ENCODE measurements around the gene KRTAP10-6.

Gene KRTAP10-6

GRCh38 chr21:44569861-44570517 is 22.3 kb downstream of the KRTAP10-6 start:
- in situ Hi-C loops (cut with HindIII; ENCODE audit: low sequenced_read_pairs) = no loop called here
- no peak for TF ChIP-seq CTCF (IDR thresholded peaks at IDR 0.05; ENCODE audit: low read depth, low read length)

DNA sequence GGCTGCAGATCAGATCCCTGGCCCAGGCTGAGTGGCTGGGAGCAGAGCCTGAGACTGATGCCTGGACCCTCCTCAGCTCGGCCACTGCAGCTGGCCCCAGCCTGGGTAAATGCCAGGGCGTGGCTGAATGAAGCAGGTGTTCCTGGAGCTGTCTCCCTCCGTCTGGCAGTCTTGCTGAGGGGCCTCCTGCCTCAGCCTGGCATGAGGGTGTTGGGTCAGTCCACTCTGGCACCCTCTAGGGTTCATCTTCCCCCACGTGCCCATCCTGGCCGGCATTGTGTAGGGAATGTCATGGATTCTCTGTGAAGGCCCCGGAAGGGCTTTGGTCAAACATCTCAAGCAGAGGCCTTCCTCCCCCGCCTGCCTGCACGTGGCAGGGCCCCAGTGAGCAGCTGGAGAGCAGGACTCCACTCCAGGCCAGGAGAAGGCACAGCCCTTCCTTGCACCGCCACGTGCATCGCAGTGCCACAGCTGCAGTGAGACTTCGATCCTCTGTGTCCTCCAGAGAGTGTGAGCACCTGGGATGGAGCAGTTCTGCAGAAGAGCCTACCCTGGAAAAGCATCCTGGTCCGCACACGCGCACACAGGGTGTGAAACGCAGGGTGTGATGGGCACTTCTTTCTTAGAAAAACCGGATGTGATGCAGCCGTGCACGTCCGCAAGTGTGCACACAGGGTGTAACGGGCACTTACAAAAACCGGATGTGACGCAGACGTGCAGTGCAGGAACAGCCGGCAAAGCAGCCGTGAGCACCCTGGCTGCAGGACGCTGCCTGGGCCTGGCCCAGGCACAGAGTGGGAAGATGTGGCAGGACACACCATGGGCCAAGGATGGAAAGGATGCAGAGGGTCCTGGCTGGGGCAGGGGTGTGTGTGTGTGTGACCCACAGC is 23.4 kb downstream of the KRTAP10-6 start:
- DNase-seq (ENCODE audit: low read depth, low spot score) = no peak
- in situ Hi-C loops (cut with HindIII; ENCODE audit: low sequenced_read_pairs) = no loop called here
- no peak for TF ChIP-seq CTCF (IDR thresholded peaks at IDR 0.05; ENCODE audit: low read depth, low read length)

More at GRCh38 chr21:44569861-44570517, 22.3 kb downstream of the KRTAP10-6 start:
- DNase-seq (ENCODE audit: low read depth, low spot score) = no peak
- no peak overlapping the region for H3K4me3 ChIP-seq (ENCODE audit: low read depth, low read length)

DNA sequence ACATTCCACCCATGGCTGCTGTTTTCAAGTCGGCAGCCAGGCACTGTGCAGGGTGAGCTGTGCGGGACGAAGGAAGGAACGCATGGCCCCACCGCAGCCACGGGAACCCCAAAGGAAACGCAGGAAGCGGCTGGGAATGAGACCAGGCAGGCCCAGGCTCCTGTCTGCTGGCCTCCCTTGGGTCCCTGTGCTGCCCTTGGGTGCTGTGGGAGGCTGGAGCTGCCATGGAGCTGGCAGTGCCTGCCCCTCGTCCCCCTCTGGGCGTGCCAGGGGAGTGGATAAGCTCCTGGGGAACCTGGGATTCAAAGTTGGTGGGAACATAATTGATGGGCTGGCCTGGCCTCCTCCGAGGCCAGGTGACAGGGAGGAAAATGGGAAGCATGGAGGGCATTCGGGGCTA is 24.0 kb downstream of the KRTAP10-6 start:
- TF ChIP-seq CTCF (IDR thresholded peaks at IDR 0.05; ENCODE audit: low read depth, low read length) = no peak
- no peak overlapping the region for H3K4me3 ChIP-seq (ENCODE audit: low read depth, low read length)
- in situ Hi-C loops (cut with HindIII; ENCODE audit: low sequenced_read_pairs) = no loop called here
- no peak for DNase-seq (ENCODE audit: low read depth, low spot score)

More for the DNA sequence above, 23.4 kb downstream of the KRTAP10-6 start:
- no peak overlapping the region for H3K4me3 ChIP-seq (ENCODE audit: low read depth, low read length)

- in situ Hi-C loops (cut with HindIII; ENCODE audit: low sequenced_read_pairs) = no loop called here
- TF ChIP-seq CTCF (IDR thresholded peaks at IDR 0.05; ENCODE audit: low read depth, low read length) = no peak
- DNase-seq (ENCODE audit: low read depth, low spot score) = no peak
- no peak overlapping the region for H3K4me3 ChIP-seq (ENCODE audit: low read depth, low read length)
Observed at GRCh38 chr21:44567481-44568171, 24.7 kb downstream of the KRTAP10-6 start.

GRCh38 chr21:44566403-44566802 is 25.9 kb downstream of the KRTAP10-6 start:
- TF ChIP-seq CTCF (IDR thresholded peaks at IDR 0.05; ENCODE audit: low read depth, low read length) = no peak
- in situ Hi-C loops (cut with HindIII; ENCODE audit: low sequenced_read_pairs) = no loop called here
- H3K4me3 ChIP-seq (ENCODE audit: low read depth, low read length) = no peak overlapping the region
- DNase-seq (ENCODE audit: low read depth, low spot score) = no peak

GRCh38 chr21:44564886-44565598 is 27.3 kb downstream of the KRTAP10-6 start:
- no peak overlapping the region for H3K4me3 ChIP-seq (ENCODE audit: low read depth, low read length)
- in situ Hi-C loops (cut with HindIII; ENCODE audit: low sequenced_read_pairs) = no loop called here
- no peak for DNase-seq (ENCODE audit: low read depth, low spot score)
- no peak for TF ChIP-seq CTCF (IDR thresholded peaks at IDR 0.05; ENCODE audit: low read depth, low read length)

All from astrocyte of the spinal cord (primary cell).